DOHH2 (cell line): ENCODE results near the gene BIRC3.

Source experiments
- EZH2phosphoT487 ChIP-seq: fragments of 200-600 bp; sonication (generic); IDR thresholded peaks from 2 replicates; pipeline ENCODE4 v1.6.1; 2017; ENCODE audit warnings: borderline replicate concordance, mild to moderate bottlenecking, antibody characterized with exemption, low read length, moderate library complexity, mixed read lengths
- TF ChIP-seq, protein P1 (sequence below): fragments of 200-600 bp; sonication (generic); IDR thresholded peaks from one replicate; pipeline ENCODE4 v1.5.1; 2014; ENCODE audit warnings: antibody characterized with exemption, mild to moderate bottlenecking, low read depth, low read length; ENCODE audit not compliant: poor library complexity, severe bottlenecking

GRCh38 chr11:102313238-102313940, 3.9 kb upstream of the BIRC3 start:
- TF ChIP-seq, protein P1, sequence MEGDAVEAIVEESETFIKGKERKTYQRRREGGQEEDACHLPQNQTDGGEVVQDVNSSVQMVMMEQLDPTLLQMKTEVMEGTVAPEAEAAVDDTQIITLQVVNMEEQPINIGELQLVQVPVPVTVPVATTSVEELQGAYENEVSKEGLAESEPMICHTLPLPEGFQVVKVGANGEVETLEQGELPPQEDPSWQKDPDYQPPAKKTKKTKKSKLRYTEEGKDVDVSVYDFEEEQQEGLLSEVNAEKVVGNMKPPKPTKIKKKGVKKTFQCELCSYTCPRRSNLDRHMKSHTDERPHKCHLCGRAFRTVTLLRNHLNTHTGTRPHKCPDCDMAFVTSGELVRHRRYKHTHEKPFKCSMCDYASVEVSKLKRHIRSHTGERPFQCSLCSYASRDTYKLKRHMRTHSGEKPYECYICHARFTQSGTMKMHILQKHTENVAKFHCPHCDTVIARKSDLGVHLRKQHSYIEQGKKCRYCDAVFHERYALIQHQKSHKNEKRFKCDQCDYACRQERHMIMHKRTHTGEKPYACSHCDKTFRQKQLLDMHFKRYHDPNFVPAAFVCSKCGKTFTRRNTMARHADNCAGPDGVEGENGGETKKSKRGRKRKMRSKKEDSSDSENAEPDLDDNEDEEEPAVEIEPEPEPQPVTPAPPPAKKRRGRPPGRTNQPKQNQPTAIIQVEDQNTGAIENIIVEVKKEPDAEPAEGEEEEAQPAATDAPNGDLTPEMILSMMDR: no peak
- TF ChIP-seq EZH2phosphoT487: no peak
